ENCODE data around the gene CENPF. TPM values are rescaled to one million over a fixed set of nuclear protein-coding genes. Genes with fewer than 3 reads are reported as not detected.

CENPF gene, protein sequence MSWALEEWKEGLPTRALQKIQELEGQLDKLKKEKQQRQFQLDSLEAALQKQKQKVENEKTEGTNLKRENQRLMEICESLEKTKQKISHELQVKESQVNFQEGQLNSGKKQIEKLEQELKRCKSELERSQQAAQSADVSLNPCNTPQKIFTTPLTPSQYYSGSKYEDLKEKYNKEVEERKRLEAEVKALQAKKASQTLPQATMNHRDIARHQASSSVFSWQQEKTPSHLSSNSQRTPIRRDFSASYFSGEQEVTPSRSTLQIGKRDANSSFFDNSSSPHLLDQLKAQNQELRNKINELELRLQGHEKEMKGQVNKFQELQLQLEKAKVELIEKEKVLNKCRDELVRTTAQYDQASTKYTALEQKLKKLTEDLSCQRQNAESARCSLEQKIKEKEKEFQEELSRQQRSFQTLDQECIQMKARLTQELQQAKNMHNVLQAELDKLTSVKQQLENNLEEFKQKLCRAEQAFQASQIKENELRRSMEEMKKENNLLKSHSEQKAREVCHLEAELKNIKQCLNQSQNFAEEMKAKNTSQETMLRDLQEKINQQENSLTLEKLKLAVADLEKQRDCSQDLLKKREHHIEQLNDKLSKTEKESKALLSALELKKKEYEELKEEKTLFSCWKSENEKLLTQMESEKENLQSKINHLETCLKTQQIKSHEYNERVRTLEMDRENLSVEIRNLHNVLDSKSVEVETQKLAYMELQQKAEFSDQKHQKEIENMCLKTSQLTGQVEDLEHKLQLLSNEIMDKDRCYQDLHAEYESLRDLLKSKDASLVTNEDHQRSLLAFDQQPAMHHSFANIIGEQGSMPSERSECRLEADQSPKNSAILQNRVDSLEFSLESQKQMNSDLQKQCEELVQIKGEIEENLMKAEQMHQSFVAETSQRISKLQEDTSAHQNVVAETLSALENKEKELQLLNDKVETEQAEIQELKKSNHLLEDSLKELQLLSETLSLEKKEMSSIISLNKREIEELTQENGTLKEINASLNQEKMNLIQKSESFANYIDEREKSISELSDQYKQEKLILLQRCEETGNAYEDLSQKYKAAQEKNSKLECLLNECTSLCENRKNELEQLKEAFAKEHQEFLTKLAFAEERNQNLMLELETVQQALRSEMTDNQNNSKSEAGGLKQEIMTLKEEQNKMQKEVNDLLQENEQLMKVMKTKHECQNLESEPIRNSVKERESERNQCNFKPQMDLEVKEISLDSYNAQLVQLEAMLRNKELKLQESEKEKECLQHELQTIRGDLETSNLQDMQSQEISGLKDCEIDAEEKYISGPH (N-terminal part only)
- 28.1 and 41.7 TPM in 2 replicates for total RNA-seq

DNA sequence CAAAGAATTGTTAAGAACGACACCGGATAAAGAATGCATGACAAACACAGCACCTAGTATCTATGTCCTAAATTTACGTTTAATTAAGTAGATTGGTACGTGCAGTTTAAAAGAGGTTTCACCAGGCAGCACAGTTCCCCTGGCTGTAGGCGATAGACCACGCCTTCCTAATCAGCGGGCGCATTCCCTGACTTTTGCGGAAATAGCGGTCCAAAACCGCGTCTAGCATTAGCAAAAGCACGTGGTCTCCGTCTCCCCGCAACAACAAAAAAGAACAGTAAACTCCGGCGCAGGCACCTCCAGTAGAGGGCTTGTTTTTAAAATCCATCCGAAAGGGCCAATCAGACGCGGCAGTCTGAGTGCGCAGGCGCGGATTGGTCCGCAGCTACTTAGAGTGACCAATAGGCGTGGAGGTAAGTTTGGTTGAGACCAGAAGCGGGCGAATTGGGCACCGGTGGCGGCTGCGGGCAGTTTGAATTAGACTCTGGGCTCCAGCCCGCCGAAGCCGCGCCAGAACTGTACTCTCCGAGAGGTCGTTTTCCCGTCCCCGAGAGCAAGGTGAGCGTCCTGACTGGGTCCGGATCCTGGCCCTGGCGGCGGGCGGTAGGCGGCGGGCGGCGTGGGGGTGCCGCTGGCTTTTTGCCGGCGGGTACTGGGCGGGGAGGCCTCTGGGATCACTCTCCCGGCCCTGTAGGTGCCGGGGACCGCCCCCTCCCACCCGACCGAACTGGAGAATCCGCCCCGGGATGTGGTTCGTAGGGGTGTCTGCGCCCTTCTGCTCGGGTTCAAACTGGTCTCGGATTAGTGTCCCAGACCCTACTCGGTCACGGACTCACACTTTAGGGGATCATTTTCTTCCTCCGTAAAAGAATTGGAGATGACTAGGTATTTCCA lies at the start of gene CENPF:
TSS of gene CENPF (plus strand) at position 432 of the 894 bp plus-strand sequence. CDS start 10,560 bp downstream, outside the sequence.

Other genes with a start within 250 kb of the CENPF start
- 79.3 and 99.9 TPM in 2 replicates for gene PTPN14, start 51.6 kb upstream of the CENPF start, total RNA-seq

All from articular chondrocyte of knee joint (primary cell).